AG08396 (cell line): Measurements from ENCODE around the gene SARDH.
"Not testable (repeated sequence)": the region's sequence is repeated elsewhere in the genome, so short reads cannot be mapped to it uniquely, and the experiment has no call there.

Source experiments
- DNase-seq: peaks from one replicate; pipeline ENCODE4 v3.0.0; 2012; ENCODE audit warnings: low spot score, mixed read lengths

Gene SARDH

GRCh38 chr9:133632806-133633680 lies 105.1 kb downstream of the SARDH start:
- DNase-seq = no peak

GRCh38 chr9:133631111-133631510 lies 107.0 kb downstream of the SARDH start:
- DNase-seq = no peak

GRCh38 chr9:133629221-133630110 lies 108.7 kb downstream of the SARDH start:
- no peak for DNase-seq

GRCh38 chr9:133628766-133629165 lies 109.4 kb downstream of the SARDH start:
- DNase-seq = no peak

- DNase-seq = no peak
Observed at GRCh38 chr9:133627341-133627740, 110.8 kb downstream of the SARDH start.

GRCh38 chr9:133626008-133626407 lies 112.1 kb downstream of the SARDH start:
- DNase-seq = not testable (repeated sequence)

GRCh38 chr9:133622555-133622954 lies 115.6 kb downstream of the SARDH start:
- no peak for DNase-seq

- DNase-seq = no peak
Observed at GRCh38 chr9:133621725-133622267, 116.4 kb downstream of the SARDH start.

GRCh38 chr9:133619791-133620190 lies 118.4 kb downstream of the SARDH start:
- no peak for DNase-seq

- no peak for DNase-seq
Observed at GRCh38 chr9:133618726-133619125, 119.4 kb downstream of the SARDH start.

- DNase-seq = no peak
Observed at GRCh38 chr9:133616643-133617405, 121.3 kb downstream of the SARDH start.

GRCh38 chr9:133615606-133616188 lies 122.5 kb downstream of the SARDH start:
- DNase-seq = no peak

- no peak for DNase-seq
Observed at GRCh38 chr9:133615186-133615585, 123.0 kb downstream of the SARDH start.

- no peak for DNase-seq
Observed at GRCh38 chr9:133614678-133615077, 123.5 kb downstream of the SARDH start.

GRCh38 chr9:133614056-133614455 lies 124.1 kb downstream of the SARDH start:
- DNase-seq = no peak
